Fibroblast of peridontal ligament (primary cell): ENCODE measurements around the gene KY.

ENCODE experiments used
- DNase-seq: peaks from one replicate; pipeline ENCODE4 v3.0.0-alpha.2; 2010; ENCODE audit errors: extremely low read depth

Gene KY

GRCh38 chr3:134644731-134645514 lies 5.9 kb downstream of the KY start:
- DNase-seq = no peak

- DNase-seq = no peak
These were observed 7.6 kb downstream of the KY start for GRCh38 chr3:134643150-134643675.

GRCh38 chr3:134642445-134643149 lies 8.2 kb downstream of the KY start:
- DNase-seq = no peak

- DNase-seq = no peak
These were observed 9.0 kb downstream of the KY start for GRCh38 chr3:134641671-134642300.

GRCh38 chr3:134640872-134641470 lies 9.9 kb downstream of the KY start:
- DNase-seq = peak; percentile 43

GRCh38 chr3:134640378-134640777 lies 10.4 kb downstream of the KY start:
- DNase-seq = no peak

GRCh38 chr3:134638385-134639030 lies 12.3 kb downstream of the KY start:
- no peak for DNase-seq

- no peak for DNase-seq
These were observed 14.4 kb downstream of the KY start for GRCh38 chr3:134636406-134636805.

- DNase-seq = peak; percentile 34
These were observed 20.3 kb downstream of the KY start for GRCh38 chr3:134630506-134630905.

GRCh38 chr3:134628884-134629283 lies 21.9 kb downstream of the KY start:
- DNase-seq = no peak

- DNase-seq = no peak
These were observed 23.0 kb downstream of the KY start for GRCh38 chr3:134627831-134628230.

- no peak for DNase-seq
These were observed 24.7 kb downstream of the KY start for GRCh38 chr3:134625885-134626741.

- no peak for DNase-seq
These were observed 25.4 kb downstream of the KY start for GRCh38 chr3:134625462-134625861.

- no peak for DNase-seq
These were observed 26.1 kb downstream of the KY start for GRCh38 chr3:134624537-134625287.

GRCh38 chr3:134623615-134624245 lies 27.1 kb downstream of the KY start:
- DNase-seq = no peak

GRCh38 chr3:134622806-134623365 lies 27.9 kb downstream of the KY start:
- no peak for DNase-seq

- DNase-seq = peak; percentile 73
These were observed 29.0 kb downstream of the KY start for GRCh38 chr3:134621854-134622253.

GRCh38 chr3:134620476-134621115 lies 30.2 kb downstream of the KY start:
- no peak for DNase-seq
